ENCODE data around the gene PROCA1. TPM values are rescaled to one million over a fixed set of nuclear protein-coding genes. Genes with fewer than 3 reads are reported as not detected.
A peak's percentile ranks its signal among the peaks of the same experiment; 100 is the strongest.

The PROCA1 gene
- total RNA-seq, 1 experiment from 2014 or later: 4.6 TPM

DNA sequence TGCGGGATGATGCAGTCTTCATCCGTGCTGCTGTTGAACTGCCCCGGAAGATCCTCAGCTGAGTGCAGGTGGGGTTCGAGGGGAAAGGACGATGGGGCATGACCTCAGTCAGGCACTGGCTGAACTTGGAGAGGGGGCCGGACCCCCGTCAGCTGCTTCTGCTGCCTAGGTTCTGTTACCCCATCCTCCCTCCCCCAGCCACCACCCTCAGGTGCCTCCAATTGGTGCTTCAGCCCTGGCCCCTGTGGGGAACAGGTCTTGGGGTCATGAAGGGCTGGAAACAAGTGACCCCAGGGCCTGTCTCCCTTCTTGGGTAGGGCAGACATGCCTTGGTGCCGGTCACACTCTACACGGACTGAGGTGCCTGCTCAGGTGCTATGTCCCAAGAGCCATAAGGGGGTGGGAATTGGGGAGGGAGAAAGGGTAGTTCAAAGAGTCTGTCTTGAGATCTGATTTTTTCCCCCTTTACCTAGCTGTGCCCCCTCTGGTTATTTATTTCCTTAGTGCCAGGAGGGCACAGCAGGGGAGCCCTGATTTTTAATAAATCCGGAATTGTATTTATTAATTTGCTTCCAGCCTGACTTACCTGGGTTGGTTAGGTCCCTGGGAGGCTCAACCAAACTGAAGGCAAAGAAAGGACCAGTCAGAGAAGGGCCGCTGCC is 38.0 kb upstream of the PROCA1 start:
- Histone ChIP-seq H3K9me3 (ENCODE audit: low read depth, low read length, poor library complexity, severe bottlenecking) (no peaks in the 10 kb centered on the region), H3K27me3 (replicated peaks; ENCODE audit: insufficient read depth, low read depth, low read length, poor library complexity) (no peaks in the 10 kb centered on the region), H3K36me3 (ENCODE audit: insufficient read depth, low read length, poor library complexity, severe bottlenecking) (peaks cover 43% of the 10 kb centered on the region), H3K27ac (ENCODE audit: low read depth, low read length, poor library complexity, severe bottlenecking) (peak overlapping the region; percentile 50), H3K4me1 (ENCODE audit: insufficient read depth, low read length, poor library complexity, severe bottlenecking) (peaks cover 21% of the 10 kb centered on the region), H3K4me3 (ENCODE audit: low read depth, low read length, poor library complexity, severe bottlenecking) (no peak overlapping the region)
- ChIA-PET CTCF (interaction anchor here (0.5 to 2.5 kb wide), 8 partner anchors 11 to 367 kb away, joined by 3 to 82 read pairs (median 6); partner anchors contain the start of genes NEK8 and TLCD1), POLR2A (ENCODE audit: low non-redundant PET) (interaction anchor here (0.6 kb wide), 1 partner anchor 21 kb away, joined by 4 read pairs; no protein-coding TSS in a partner anchor)
- TF ChIP-seq, protein P1, sequence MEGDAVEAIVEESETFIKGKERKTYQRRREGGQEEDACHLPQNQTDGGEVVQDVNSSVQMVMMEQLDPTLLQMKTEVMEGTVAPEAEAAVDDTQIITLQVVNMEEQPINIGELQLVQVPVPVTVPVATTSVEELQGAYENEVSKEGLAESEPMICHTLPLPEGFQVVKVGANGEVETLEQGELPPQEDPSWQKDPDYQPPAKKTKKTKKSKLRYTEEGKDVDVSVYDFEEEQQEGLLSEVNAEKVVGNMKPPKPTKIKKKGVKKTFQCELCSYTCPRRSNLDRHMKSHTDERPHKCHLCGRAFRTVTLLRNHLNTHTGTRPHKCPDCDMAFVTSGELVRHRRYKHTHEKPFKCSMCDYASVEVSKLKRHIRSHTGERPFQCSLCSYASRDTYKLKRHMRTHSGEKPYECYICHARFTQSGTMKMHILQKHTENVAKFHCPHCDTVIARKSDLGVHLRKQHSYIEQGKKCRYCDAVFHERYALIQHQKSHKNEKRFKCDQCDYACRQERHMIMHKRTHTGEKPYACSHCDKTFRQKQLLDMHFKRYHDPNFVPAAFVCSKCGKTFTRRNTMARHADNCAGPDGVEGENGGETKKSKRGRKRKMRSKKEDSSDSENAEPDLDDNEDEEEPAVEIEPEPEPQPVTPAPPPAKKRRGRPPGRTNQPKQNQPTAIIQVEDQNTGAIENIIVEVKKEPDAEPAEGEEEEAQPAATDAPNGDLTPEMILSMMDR (conservative IDR thresholded peaks at IDR 0.05; ENCODE audit: low read depth, low read length): no peak
- no peak for TF ChIP-seq EZH2 (IDR thresholded peaks at IDR 0.05; ENCODE audit: borderline replicate concordance, low read depth, low read length, poor library complexity, severe bottlenecking)
- no TSS peak for BruUV-seq (replicated peaks)
- DNase-seq (ENCODE audit: low spot score): no peak
- intact Hi-C loops (cut with micrococcal nuclease; ENCODE audit: unreplicated experiment): loop anchor here (2.0 to 5.0 kb wide), 2 partner anchors 23 to 153 kb away; partner anchors contain the start of genes DHRS13 and TLCD1

DNA sequence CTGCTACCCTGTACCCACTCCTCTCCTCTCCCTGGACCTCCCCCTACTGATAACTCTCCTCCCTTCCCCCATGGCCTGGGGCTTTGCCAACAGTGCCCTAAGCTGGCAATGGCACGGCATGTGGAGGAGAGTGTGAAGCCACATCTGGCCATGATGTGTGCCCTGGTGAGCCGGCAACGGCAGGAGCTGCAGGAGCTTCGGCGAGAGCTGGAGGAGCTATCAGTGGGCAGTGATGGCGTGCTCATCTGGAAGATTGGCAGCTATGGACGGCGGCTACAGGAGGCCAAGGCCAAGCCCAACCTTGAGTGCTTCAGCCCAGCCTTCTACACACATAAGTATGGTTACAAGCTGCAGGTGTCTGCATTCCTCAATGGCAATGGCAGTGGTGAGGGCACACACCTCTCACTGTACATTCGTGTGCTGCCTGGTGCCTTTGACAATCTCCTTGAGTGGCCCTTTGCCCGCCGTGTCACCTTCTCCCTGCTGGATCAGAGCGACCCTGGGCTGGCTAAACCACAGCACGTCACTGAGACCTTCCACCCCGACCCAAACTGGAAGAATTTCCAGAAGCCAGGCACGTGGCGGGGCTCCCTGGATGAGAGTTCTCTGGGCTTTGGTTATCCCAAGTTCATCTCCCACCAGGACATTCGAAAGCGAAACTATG is 37.3 kb upstream of the PROCA1 start:
- ChIA-PET POLR2A (ENCODE audit: low non-redundant PET) (no interaction called here), CTCF (interaction anchor here (1.6 to 1.9 kb wide), 2 partner anchors 22 to 368 kb away, joined by 3 to 12 read pairs; partner anchors contain the start of genes NEK8 and TLCD1)
- Histone ChIP-seq H3K27ac (ENCODE audit: low read depth, low read length, poor library complexity, severe bottlenecking) (peak overlapping the region; percentile 55), H3K4me3 (ENCODE audit: low read depth, low read length, poor library complexity, severe bottlenecking) (no peak overlapping the region), H3K36me3 (ENCODE audit: insufficient read depth, low read length, poor library complexity, severe bottlenecking) (peaks cover 43% of the 10 kb centered on the region), H3K4me1 (ENCODE audit: insufficient read depth, low read length, poor library complexity, severe bottlenecking) (peaks cover 21% of the 10 kb centered on the region), H3K27me3 (replicated peaks; ENCODE audit: insufficient read depth, low read depth, low read length, poor library complexity) (no peaks in the 10 kb centered on the region), H3K9me3 (ENCODE audit: low read depth, low read length, poor library complexity, severe bottlenecking) (no peaks in the 10 kb centered on the region)
- no TSS peak for BruUV-seq (replicated peaks)
- intact Hi-C loops (cut with micrococcal nuclease; ENCODE audit: unreplicated experiment): loop anchor here (5.0 kb wide), 1 partner anchor 153 kb away; the partner anchor contains the start of gene DHRS13
- DNase-seq (ENCODE audit: low spot score): no peak
- no peak for TF ChIP-seq EZH2 (IDR thresholded peaks at IDR 0.05; ENCODE audit: borderline replicate concordance, low read depth, low read length, poor library complexity, severe bottlenecking)
- TF ChIP-seq, protein P1 (conservative IDR thresholded peaks at IDR 0.05; ENCODE audit: low read depth, low read length): no peak

DNA sequence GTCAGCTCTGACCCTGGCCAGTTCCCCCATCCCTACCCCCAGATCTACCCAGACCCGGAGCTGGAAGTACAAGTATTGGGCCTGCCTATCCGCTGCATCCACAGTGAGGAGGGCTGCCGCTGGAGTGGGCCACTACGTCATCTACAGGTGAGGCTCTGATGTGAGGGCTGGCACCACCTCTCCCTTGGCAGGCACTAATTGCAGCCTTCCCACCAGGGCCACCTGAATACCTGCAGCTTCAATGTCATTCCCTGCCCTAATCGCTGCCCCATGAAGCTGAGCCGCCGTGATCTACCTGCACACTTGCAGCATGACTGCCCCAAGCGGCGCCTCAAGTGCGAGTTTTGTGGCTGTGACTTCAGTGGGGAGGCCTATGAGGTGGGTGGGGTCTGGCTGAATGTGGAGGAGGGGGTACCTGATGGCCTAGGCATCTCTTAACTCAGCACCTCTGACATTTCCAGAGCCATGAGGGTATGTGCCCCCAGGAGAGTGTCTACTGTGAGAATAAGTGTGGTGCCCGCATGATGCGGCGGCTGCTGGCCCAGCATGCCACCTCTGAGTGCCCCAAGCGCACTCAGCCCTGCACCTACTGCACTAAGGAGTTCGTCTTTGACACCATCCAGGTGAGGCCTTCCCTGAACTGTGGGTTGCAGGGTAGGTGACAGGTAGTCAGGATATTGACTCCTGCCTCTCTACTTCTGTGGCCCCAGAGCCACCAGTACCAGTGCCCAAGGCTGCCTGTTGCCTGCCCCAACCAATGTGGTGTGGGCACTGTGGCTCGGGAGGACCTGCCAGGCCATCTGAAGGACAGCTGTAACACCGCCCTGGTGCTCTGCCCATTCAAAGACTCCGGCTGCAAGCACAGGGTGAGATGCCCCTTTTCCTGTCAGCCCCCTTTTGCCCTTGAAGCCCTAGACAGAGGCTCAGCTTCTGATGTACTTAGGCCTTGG is 36.4 kb upstream of the PROCA1 start:
- Histone ChIP-seq H3K9me3 (ENCODE audit: low read depth, low read length, poor library complexity, severe bottlenecking) (no peaks in the 10 kb centered on the region), H3K4me1 (ENCODE audit: insufficient read depth, low read length, poor library complexity, severe bottlenecking) (peaks cover 25% of the 10 kb centered on the region), H3K27me3 (replicated peaks; ENCODE audit: insufficient read depth, low read depth, low read length, poor library complexity) (no peaks in the 10 kb centered on the region), H3K27ac (ENCODE audit: low read depth, low read length, poor library complexity, severe bottlenecking) (peak overlapping the region; percentile 55), H3K4me3 (ENCODE audit: low read depth, low read length, poor library complexity, severe bottlenecking) (no peak overlapping the region), H3K36me3 (ENCODE audit: insufficient read depth, low read length, poor library complexity, severe bottlenecking) (peaks cover 43% of the 10 kb centered on the region)
- intact Hi-C loops (cut with micrococcal nuclease; ENCODE audit: unreplicated experiment): loop anchor here (5.0 kb wide), 1 partner anchor 154 kb away; the partner anchor contains the start of gene DHRS13
- TF ChIP-seq EZH2 (IDR thresholded peaks at IDR 0.05; ENCODE audit: borderline replicate concordance, low read depth, low read length, poor library complexity, severe bottlenecking): no peak
- TF ChIP-seq, protein P1 (conservative IDR thresholded peaks at IDR 0.05; ENCODE audit: low read depth, low read length): no peak
- ChIA-PET POLR2A (ENCODE audit: low non-redundant PET) (no interaction called here), CTCF (interaction anchor here (0.5 to 1.9 kb wide), 3 partner anchors 21 to 369 kb away, joined by 3 to 12 read pairs (median 7); partner anchors contain the start of genes NEK8 and TLCD1)
- no peak for DNase-seq (ENCODE audit: low spot score)
- no TSS peak for BruUV-seq (replicated peaks)

Measured in A673 (cell line).